Superior temporal gyrus (tissue), 1 donor: ENCODE results near the gene EIF3A.
"Not testable (repeated sequence)": the region's sequence is repeated elsewhere in the genome, so short reads cannot be mapped to it uniquely, and the experiment has no call there.

Experiments used
- DNase-seq: peaks from one replicate; pipeline ENCODE4 v3.0.0-alpha.2; 2016; ENCODE audit errors: extremely low spot score

EIF3A gene

GRCh38 chr10:119100434-119101238 is 20.0 kb upstream of the EIF3A start:
- DNase-seq, result no peak

- no peak for DNase-seq
Observed at GRCh38 chr10:119098576-119098975, 18.0 kb upstream of the EIF3A start.

- not testable (repeated sequence) for DNase-seq
Observed at GRCh38 chr10:119096641-119097415, 16.2 kb upstream of the EIF3A start.

GRCh38 chr10:119095640-119096039 is 15.0 kb upstream of the EIF3A start:
- no peak for DNase-seq

- no peak for DNase-seq
Observed at GRCh38 chr10:119090968-119091367, 10.4 kb upstream of the EIF3A start.

GRCh38 chr10:119090026-119090795 is 9.6 kb upstream of the EIF3A start:
- DNase-seq, result no peak

GRCh38 chr10:119087271-119087882 is 6.8 kb upstream of the EIF3A start:
- no peak for DNase-seq

GRCh38 chr10:119084896-119085295 is 4.3 kb upstream of the EIF3A start:
- no peak for DNase-seq

- DNase-seq, result no peak
Observed at GRCh38 chr10:119079599-119080520, 757 bp downstream of the EIF3A start.

GRCh38 chr10:119078422-119079179 is 2.0 kb downstream of the EIF3A start:
- no peak for DNase-seq

GRCh38 chr10:119073584-119073983 is 7.0 kb downstream of the EIF3A start:
- DNase-seq, result no peak

GRCh38 chr10:119070395-119071165 is 10.0 kb downstream of the EIF3A start:
- no peak for DNase-seq

- no peak for DNase-seq
Observed at GRCh38 chr10:119061926-119062325, 18.7 kb downstream of the EIF3A start.

- no peak for DNase-seq
Observed at GRCh38 chr10:119061352-119061751, 19.3 kb downstream of the EIF3A start.

GRCh38 chr10:119060107-119060506 is 20.5 kb downstream of the EIF3A start:
- no peak for DNase-seq

GRCh38 chr10:119059557-119059956 is 21.1 kb downstream of the EIF3A start:
- DNase-seq, result no peak

- DNase-seq, result no peak
Observed at GRCh38 chr10:119058010-119058409, 22.6 kb downstream of the EIF3A start.

GRCh38 chr10:119055472-119055871 is 25.1 kb downstream of the EIF3A start:
- DNase-seq, result no peak

- DNase-seq, result no peak
Observed at GRCh38 chr10:119051775-119052174, 28.8 kb downstream of the EIF3A start.
